ENCODE results near the gene PACSIN1. TPM values are rescaled to one million over a fixed set of nuclear protein-coding genes. Genes with fewer than 3 reads are reported as not detected.

Gene PACSIN1
- total and polyA plus RNA-seq, 2 of the 4 experiments (the other 2 are of a cell fraction): 0.02 TPM; not detected in 1

DNA sequence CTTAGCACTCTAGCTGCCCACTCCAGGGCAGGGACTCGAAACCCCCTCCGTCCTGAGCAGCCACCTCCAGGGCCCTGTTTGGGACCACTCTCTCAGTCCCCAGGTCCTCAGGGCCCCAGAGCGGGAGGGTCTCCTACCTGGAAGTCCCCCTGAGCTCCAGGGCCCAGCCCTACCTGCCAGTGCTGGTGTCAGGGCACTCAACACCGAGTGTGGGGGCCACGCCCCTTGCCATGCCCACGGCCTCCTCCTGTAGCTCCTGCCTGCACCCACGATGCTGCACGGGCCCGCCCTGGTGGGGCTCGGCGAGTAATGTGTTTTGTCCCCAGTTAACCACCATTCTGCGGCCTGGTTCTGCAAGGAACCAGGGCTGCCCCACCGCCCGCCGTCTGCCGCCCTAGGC lies 68.8 kb downstream of the PACSIN1 start:
- H3K36me3 ChIP-seq (ENCODE audit: control insufficient read depth, insufficient read depth, low read length): no peaks in the 10 kb centered on the region
- H3K23ac ChIP-seq (ENCODE audit: low read depth, low read length): no peak overlapping the region
- intact Hi-C loops (cut with micrococcal nuclease): no loop called here
- TF ChIP-seq MAZ (IDR thresholded peaks at IDR 0.05; ENCODE audit: borderline replicate concordance, low read depth, low read length) (no peak), CEBPB (IDR thresholded peaks at IDR 0.05; ENCODE audit: low read depth, low read length) (no peak), NFE2L2 (IDR thresholded peaks at IDR 0.05; ENCODE audit: low read depth, low read length) (no peak), POLR2A (IDR thresholded peaks at IDR 0.05; ENCODE audit: low read depth, low read length) (no peak), CHD1 (IDR thresholded peaks at IDR 0.05; ENCODE audit: low read depth, low read length) (no peak), RFX5 (IDR thresholded peaks at IDR 0.05; ENCODE audit: low read depth, low read length) (no peak), MXI1 (IDR thresholded peaks at IDR 0.05; ENCODE audit: borderline replicate concordance, low read depth, low read length) (no peak), BHLHE40 (IDR thresholded peaks at IDR 0.05; ENCODE audit: low read depth, low read length) (no peak), MAFK (IDR thresholded peaks at IDR 0.05; ENCODE audit: low read depth, low read length) (no peak), RCOR1 (IDR thresholded peaks at IDR 0.05; ENCODE audit: insufficient replicate concordance, low read length) (no peak), FOS (IDR thresholded peaks at IDR 0.05; ENCODE audit: low read depth, low read length) (no peak), SMC3 (IDR thresholded peaks at IDR 0.05; ENCODE audit: low read depth, low read length) (no peak), RAD21 (IDR thresholded peaks at IDR 0.05; ENCODE audit: low read length) (no peak)
- TF ChIP-seq, protein P1, sequence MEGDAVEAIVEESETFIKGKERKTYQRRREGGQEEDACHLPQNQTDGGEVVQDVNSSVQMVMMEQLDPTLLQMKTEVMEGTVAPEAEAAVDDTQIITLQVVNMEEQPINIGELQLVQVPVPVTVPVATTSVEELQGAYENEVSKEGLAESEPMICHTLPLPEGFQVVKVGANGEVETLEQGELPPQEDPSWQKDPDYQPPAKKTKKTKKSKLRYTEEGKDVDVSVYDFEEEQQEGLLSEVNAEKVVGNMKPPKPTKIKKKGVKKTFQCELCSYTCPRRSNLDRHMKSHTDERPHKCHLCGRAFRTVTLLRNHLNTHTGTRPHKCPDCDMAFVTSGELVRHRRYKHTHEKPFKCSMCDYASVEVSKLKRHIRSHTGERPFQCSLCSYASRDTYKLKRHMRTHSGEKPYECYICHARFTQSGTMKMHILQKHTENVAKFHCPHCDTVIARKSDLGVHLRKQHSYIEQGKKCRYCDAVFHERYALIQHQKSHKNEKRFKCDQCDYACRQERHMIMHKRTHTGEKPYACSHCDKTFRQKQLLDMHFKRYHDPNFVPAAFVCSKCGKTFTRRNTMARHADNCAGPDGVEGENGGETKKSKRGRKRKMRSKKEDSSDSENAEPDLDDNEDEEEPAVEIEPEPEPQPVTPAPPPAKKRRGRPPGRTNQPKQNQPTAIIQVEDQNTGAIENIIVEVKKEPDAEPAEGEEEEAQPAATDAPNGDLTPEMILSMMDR (conservative IDR thresholded peaks at IDR 0.05; ENCODE audit: low read depth, low read length): no peak
- TF ChIP-seq, protein P2, sequence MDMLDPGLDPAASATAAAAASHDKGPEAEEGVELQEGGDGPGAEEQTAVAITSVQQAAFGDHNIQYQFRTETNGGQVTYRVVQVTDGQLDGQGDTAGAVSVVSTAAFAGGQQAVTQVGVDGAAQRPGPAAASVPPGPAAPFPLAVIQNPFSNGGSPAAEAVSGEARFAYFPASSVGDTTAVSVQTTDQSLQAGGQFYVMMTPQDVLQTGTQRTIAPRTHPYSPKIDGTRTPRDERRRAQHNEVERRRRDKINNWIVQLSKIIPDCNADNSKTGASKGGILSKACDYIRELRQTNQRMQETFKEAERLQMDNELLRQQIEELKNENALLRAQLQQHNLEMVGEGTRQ (IDR thresholded peaks at IDR 0.05; ENCODE audit: low read depth, low read length): no peak
- TF ChIP-seq, protein P3, sequence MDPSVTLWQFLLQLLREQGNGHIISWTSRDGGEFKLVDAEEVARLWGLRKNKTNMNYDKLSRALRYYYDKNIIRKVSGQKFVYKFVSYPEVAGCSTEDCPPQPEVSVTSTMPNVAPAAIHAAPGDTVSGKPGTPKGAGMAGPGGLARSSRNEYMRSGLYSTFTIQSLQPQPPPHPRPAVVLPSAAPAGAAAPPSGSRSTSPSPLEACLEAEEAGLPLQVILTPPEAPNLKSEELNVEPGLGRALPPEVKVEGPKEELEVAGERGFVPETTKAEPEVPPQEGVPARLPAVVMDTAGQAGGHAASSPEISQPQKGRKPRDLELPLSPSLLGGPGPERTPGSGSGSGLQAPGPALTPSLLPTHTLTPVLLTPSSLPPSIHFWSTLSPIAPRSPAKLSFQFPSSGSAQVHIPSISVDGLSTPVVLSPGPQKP (IDR thresholded peaks at IDR 0.05; ENCODE audit: borderline replicate concordance, low read depth, low read length): no peak
- ATAC-seq (ENCODE audit: low read depth) (no peak), DNase-seq (no peak)
- no peaks in the 10 kb centered on the region for H3K9me1 ChIP-seq (ENCODE audit: insufficient read depth, low read length)
- H2AK5ac ChIP-seq (ENCODE audit: low read depth, low read length): no peak overlapping the region
- H3K4me1 ChIP-seq (ENCODE audit: control insufficient read depth, insufficient read depth, low read length): no peaks in the 10 kb centered on the region
- dilution Hi-C loops (cut with HindIII; ENCODE audit: low sequenced_read_pairs, unreplicated experiment): no loop called here
- H4K8ac ChIP-seq (ENCODE audit: low read depth in 2 of 2, low read length in 2 of 2): no peak overlapping the region
- H3K18ac ChIP-seq (ENCODE audit: low read depth, low read length): no peak overlapping the region
- no peak overlapping the region for H3K4me3 ChIP-seq (ENCODE audit: insufficient read depth, low read depth, low read length)
- H4K91ac ChIP-seq (ENCODE audit: insufficient read depth, low read depth, low read length): no peak overlapping the region
- no peak overlapping the region for H3K9ac ChIP-seq (ENCODE audit: low read depth, low read length)
- POLR2A ChIA-PET (ENCODE audit: unreplicated experiment): no interaction called here
- H3K4ac ChIP-seq (ENCODE audit: low read depth, low read length): no peak overlapping the region
- H4K5ac ChIP-seq (ENCODE audit: low read depth, low read length): no peak overlapping the region
- H2BK120ac ChIP-seq (ENCODE audit: low read depth, low read length): no peak overlapping the region
- peaks cover 14% of the 10 kb centered on the region; the same call in 1 of the 2 replicates for H3K27me3 ChIP-seq (ENCODE audit: control insufficient read depth, insufficient read depth, low read length)
- H3K27ac ChIP-seq (ENCODE audit: insufficient read depth, low read length): no peak overlapping the region
- no peak overlapping the region for H3K56ac ChIP-seq (ENCODE audit: extremely low read depth, insufficient read depth, low read length)
- BruUV-seq (replicated peaks): no TSS peak
- no peak overlapping the region for H2BK15ac ChIP-seq (ENCODE audit: low read depth, low read length)
- H3K4me2 ChIP-seq (ENCODE audit: low read depth, low read length): no peak overlapping the region
- H2AFZ ChIP-seq (replicated peaks; ENCODE audit: low read length, poor library complexity): no peak overlapping the region
- H3K9me3 ChIP-seq (ENCODE audit: control insufficient read depth, insufficient read depth, low read length): no peaks in the 10 kb centered on the region
- WGBS, 2 experiments (ENCODE audit: extremely low coverage in 2 of 2, insufficient read length in 1 of 2): 78% methylated on average over 6 of the region's 16 CpGs; no CpG with 5 or more reads in 1 of the 2 experiments
- no peak overlapping the region for H3K14ac ChIP-seq (replicated peaks; ENCODE audit: low read depth, low read length)
- H2AK9ac ChIP-seq (replicated peaks; ENCODE audit: low read depth, low read length, poor library complexity): no peak overlapping the region
- CTCF ChIA-PET: no interaction called here
- H4K20me1 ChIP-seq (ENCODE audit: insufficient read depth, low read length): no peaks in the 10 kb centered on the region
- no peaks in the 10 kb centered on the region for H3K79me1 ChIP-seq (ENCODE audit: low read depth in 1 of 2, low read length in 2 of 2)
- no peak overlapping the region for H2BK20ac ChIP-seq (ENCODE audit: low read depth, low read length)
- no peak overlapping the region for H2BK5ac ChIP-seq (ENCODE audit: low read depth, low read length, poor library complexity, severe bottlenecking)
- in situ Hi-C loops (cut with MboI; ENCODE audit: low sequenced_read_pairs): no loop called here
